Measurements from ENCODE around the gene CDPF1. TPM values are rescaled to one million over a fixed set of nuclear protein-coding genes. Genes with fewer than 3 reads are reported as not detected.

The CDPF1 gene
- total and polyA plus RNA-seq, 10 donors: 7.7 to 19.6 (median 9.5) TPM

DNA sequence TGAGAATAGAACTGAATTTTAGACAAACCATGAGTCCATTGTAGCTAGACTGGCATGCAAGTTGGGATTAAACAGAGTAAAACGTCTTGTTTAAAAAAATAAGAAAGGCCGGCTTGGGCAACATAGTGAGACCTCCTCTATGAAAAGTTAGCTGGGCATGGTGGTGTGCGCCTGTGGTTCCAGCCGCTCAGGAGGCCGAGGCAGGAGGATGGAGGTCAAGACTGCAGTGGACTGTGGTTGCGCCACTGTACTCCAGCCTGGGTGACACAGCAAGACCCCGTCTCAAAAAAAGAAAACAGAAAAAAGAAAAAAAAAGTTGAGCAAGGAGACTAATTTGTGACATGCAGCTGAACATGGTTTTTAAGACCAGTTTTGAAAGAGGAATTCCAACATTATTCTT, 23.5 kb downstream of the CDPF1 start:
- TF ChIP-seq POLR2A (IDR thresholded peaks at IDR 0.05) (no peak), POLR2AphosphoS5 (IDR thresholded peaks at IDR 0.05) (no peak)
- TF ChIP-seq, protein P1, sequence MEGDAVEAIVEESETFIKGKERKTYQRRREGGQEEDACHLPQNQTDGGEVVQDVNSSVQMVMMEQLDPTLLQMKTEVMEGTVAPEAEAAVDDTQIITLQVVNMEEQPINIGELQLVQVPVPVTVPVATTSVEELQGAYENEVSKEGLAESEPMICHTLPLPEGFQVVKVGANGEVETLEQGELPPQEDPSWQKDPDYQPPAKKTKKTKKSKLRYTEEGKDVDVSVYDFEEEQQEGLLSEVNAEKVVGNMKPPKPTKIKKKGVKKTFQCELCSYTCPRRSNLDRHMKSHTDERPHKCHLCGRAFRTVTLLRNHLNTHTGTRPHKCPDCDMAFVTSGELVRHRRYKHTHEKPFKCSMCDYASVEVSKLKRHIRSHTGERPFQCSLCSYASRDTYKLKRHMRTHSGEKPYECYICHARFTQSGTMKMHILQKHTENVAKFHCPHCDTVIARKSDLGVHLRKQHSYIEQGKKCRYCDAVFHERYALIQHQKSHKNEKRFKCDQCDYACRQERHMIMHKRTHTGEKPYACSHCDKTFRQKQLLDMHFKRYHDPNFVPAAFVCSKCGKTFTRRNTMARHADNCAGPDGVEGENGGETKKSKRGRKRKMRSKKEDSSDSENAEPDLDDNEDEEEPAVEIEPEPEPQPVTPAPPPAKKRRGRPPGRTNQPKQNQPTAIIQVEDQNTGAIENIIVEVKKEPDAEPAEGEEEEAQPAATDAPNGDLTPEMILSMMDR (IDR thresholded peaks at IDR 0.05 in 8 of 11, conservative IDR thresholded peaks at IDR 0.05 in 3 of 11): no peak
- H3K4me3 ChIP-seq: no peak overlapping the region
- H3K9me3 ChIP-seq: no peaks in the 10 kb centered on the region
- intact Hi-C loops (cut with DNase I; ENCODE audit: low total_unique reads): no loop called here
- H3K36me3 ChIP-seq: peaks cover 0 to 45% (median 12%) of the 10 kb centered on the region in 6 donors
- H3K27me3 ChIP-seq (replicated peaks in 1 of 7): no peaks in the 10 kb centered on the region
- WGBS, 5 donors: 92 to 99% (median 96%) methylated on average over 7 of the region's 7 CpGs
- H3K27ac ChIP-seq: no peak overlapping the region
- no peak for DNase-seq
- no peaks in the 10 kb centered on the region for H3K4me1 ChIP-seq

DNA sequence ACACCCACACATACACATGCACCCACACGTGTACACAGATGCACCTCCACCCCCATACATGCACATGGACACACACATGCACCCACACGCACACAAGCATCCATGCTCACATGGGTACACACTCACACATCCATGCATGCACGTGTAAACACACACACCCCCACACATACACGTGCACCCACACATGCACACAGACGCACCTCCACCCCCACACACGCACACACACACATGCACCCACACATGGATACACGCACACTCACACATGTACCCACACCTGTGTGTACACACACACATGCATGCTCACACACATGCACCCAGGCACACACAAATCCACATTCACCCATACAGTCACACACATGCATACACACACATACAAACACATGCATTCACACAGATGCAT, 24.5 kb downstream of the CDPF1 start:
- 90 to 97% (median 93%) methylated on average over 7 of the region's 7 CpGs for WGBS, 5 donors

DNA sequence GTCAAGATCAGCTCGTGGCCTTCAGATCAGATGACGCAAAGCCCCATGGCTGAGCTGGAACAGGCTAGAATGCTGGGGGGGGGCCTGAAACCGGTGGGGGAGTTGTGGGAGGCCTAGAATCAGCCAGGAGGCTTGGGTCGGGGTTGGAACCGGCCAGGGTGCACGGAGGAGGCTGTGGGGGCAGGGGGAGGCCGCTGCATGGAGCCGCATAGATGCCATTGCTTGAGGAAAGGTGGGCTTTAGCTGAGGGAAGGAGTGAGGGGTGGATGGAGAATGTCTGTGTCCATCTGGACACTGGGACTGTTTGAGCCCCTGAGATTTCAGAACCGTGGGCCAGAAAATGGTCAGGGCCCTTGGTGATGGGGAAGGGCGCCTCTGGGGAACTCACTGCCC, 25.2 kb downstream of the CDPF1 start:
- intact Hi-C loops (cut with DNase I; ENCODE audit: low total_unique reads): no loop called here
- Histone ChIP-seq H3K4me1 (no peaks in the 10 kb centered on the region), H3K27me3 (replicated peaks in 1 of 7) (no peaks in the 10 kb centered on the region), H3K9me3 (no peaks in the 10 kb centered on the region), H3K4me3 (no peak overlapping the region), H3K36me3 (peaks cover 4 to 58% (median 28%) of the 10 kb centered on the region in 6 donors), H3K27ac (no peak overlapping the region)
- TF ChIP-seq POLR2AphosphoS5 (IDR thresholded peaks at IDR 0.05) (no peak), POLR2A (IDR thresholded peaks at IDR 0.05) (no peak)
- TF ChIP-seq, protein P1 (IDR thresholded peaks at IDR 0.05 in 8 of 11, conservative IDR thresholded peaks at IDR 0.05 in 3 of 11): no peak
- WGBS, 5 donors: 84 to 87% (median 87%) methylated on average over 10 of the region's 10 CpGs
- DNase-seq: no peak

More for the DNA sequence above, 24.5 kb downstream of the CDPF1 start:
- no peak for DNase-seq
- Histone ChIP-seq H3K27me3 (replicated peaks in 1 of 7) (no peaks in the 10 kb centered on the region), H3K27ac (no peak overlapping the region), H3K4me1 (no peaks in the 10 kb centered on the region), H3K9me3 (no peaks in the 10 kb centered on the region), H3K36me3 (peaks cover 0 to 50% (median 21%) of the 10 kb centered on the region in 6 donors), H3K4me3 (no peak overlapping the region)
- intact Hi-C loops (cut with DNase I; ENCODE audit: low total_unique reads): no loop called here
- TF ChIP-seq, protein P1 (IDR thresholded peaks at IDR 0.05 in 8 of 11, conservative IDR thresholded peaks at IDR 0.05 in 3 of 11): no peak
- TF ChIP-seq POLR2A (IDR thresholded peaks at IDR 0.05) (no peak), POLR2AphosphoS5 (IDR thresholded peaks at IDR 0.05) (no peak)

DNA sequence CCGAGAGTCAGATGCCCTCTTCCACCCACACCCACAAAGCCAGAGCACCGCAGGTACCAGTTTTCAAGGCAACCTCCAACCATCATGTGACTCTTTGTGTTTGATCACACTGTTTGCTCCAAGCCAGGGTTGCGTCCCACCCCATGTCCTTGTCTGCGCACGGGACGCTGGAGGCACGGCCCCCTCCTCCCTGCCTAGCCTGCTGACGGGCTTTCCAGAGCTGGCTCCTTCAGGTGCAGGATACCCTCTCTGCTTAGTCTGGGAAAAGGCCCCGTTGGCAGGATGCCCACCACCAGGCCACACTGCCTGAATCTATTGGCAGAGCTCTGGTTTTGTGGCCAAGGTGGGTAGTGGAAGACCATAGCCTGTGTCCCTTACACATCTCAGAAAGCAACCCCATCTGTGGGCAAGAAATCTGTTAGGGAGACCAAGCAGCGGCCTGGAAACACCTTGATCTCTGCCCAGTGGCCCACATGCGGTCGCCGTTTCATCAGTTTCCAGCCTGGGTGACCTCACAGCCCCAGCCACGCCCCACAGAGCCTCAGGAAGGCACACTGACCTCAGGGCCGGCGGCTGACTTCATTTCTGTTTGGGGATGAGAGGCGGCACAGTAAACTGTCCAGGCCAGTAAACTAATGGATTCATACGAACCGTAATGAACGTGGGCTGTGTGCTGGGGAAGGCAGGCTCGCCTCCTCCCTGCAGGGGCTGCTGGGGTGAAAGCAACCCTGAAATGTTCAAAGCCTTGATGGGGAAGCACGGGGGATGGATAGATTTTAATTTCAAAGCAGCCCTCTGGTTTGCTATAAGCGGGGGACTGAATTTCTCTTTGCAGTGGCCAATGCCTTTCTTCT, 25.8 kb downstream of the CDPF1 start:
- Histone ChIP-seq H3K27me3 (replicated peaks in 1 of 7) (no peaks in the 10 kb centered on the region), H3K4me1 (peaks cover 0 to 4% (median 0%) of the 10 kb centered on the region in 6 donors), H3K4me3 (no peak overlapping the region), H3K9me3 (no peaks in the 10 kb centered on the region), H3K27ac (peak overlapping the region in 1 of 8 donors; percentile 10), H3K36me3 (peaks cover 4 to 64% (median 34%) of the 10 kb centered on the region in 6 donors)
- intact Hi-C loops (cut with DNase I; ENCODE audit: low total_unique reads): no loop called here
- whole genome bisulfite sequencing, 5 donors: 82 to 91% (median 87%) methylated on average over 20 to 23 of the region's 23 CpGs
- TF ChIP-seq POLR2A (IDR thresholded peaks at IDR 0.05): no peak
- TF ChIP-seq, protein P1 (IDR thresholded peaks at IDR 0.05 in 8 of 11, conservative IDR thresholded peaks at IDR 0.05 in 3 of 11): no peak
- no peak for DNase-seq
